ENCODE results near the gene SYNJ1.
"Not testable (repeated sequence)": the region's sequence is repeated elsewhere in the genome, so short reads cannot be mapped to it uniquely, and the experiment has no call there.

Gene SYNJ1

GRCh38 chr21:32727687-32728455 lies at the start of gene SYNJ1:
Gene SYNJ1, minus strand, starts transcription at chr21:32728013. Its CDS starts 1,118 bp downstream, at chr21:32726895.
- DNase-seq (ENCODE audit: low read depth): peak; percentile 96

- DNase-seq (ENCODE audit: low read depth): no peak
Measured at GRCh38 chr21:32777269-32777668, 49.5 kb upstream of the SYNJ1 start.

GRCh38 chr21:32776743-32777142 lies 48.9 kb upstream of the SYNJ1 start:
- DNase-seq (ENCODE audit: low read depth): no peak

DNA sequence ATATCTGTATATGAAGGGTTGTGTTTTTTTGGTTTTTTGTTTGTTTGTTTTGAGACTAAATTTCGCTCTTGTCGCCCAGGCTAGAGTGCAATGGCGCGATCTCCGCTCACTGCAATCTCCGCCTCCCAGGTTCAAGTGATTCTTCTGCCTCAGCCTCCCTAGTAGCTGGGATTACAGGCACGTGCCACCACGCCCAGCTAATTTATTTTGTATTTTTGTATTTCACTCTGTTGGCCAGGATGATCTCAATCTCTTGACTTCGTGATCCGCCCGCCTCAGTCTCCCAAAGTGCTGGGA lies 45.2 kb upstream of the SYNJ1 start:
- not testable (repeated sequence) for DNase-seq (ENCODE audit: low read depth)

GRCh38 chr21:32772281-32773047 lies 44.7 kb upstream of the SYNJ1 start:
- peak; percentile 51 for DNase-seq (ENCODE audit: low read depth)

DNA sequence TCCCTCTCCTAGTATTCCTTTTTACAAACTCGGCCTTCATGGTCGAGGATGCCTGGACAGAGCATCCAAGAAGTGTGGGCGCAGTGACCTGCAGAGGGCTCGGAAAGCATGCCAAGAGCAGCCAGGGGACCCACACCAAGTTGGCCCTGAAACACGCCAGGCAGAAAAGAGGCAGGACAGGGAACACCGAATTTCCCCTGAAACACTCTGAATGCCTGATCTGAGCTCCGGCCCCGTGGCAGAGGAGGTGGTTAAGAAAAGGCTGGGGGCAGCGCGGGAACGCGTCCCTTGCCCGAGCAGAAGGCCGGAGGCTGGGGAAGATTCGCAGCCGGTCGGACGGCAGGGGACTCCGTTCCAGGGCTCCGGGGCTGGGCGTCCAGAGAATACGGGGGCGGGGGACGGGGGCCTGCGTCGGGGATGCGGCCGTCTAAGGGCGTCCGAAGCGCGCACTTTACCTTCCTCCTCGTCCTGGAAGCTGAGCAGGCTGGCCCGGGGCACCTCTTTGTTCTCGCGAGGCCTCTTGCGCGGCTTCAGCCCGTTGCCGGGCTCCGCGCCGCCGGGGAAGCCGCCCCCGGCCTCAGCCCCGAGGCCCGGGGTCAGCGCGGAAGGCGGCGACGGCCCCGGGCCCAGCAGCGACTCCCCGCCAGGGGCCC lies 43.2 kb upstream of the SYNJ1 start:
- DNase-seq (ENCODE audit: low read depth): peak; percentile 68

GRCh38 chr21:32768530-32768929 lies 40.7 kb upstream of the SYNJ1 start:
- no peak for DNase-seq (ENCODE audit: low read depth)

- no peak for DNase-seq (ENCODE audit: low read depth)
Measured at GRCh38 chr21:32765058-32765457, 37.2 kb upstream of the SYNJ1 start.

DNA sequence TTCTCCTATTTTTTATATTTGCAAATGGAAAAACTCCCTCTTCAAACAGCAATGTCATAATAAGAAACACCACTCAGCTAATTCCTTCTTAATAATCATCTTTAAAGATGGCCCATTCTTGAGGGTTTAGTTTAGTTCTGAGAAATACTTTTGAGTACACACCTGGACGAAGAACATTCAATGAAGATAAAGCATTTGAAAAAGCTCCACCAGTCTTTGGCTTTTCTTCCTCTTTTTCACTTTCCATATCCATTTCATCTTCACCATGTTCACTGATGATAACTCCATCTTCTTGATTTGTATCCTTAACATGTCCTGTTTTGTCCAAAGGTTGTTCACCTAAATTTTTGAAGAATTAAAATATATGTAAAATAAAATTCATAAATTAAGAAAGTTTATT lies 36.4 kb upstream of the SYNJ1 start:
- DNase-seq (ENCODE audit: low read depth): no peak

- DNase-seq (ENCODE audit: low read depth): no peak
Measured at GRCh38 chr21:32757804-32758203, 30.0 kb upstream of the SYNJ1 start.

DNA sequence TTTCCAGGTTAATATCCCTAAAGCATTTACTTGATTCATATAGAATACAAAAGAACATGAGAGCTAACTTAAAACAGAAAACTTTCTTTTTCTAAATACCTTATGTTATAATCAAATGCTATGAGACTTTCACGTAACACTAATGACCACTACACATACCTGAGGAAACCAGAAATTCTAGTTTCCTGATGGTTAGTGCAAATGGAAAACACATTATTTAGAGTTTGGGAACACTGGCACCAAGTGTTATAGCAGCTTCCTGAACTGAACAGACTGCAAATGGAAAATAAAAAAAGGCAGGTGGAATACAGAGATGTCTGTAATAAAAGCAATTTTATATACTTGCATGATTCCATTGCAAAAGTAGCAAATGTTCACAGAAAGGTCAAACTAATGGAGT lies 28.3 kb upstream of the SYNJ1 start:
- DNase-seq (ENCODE audit: low read depth): no peak

DNA sequence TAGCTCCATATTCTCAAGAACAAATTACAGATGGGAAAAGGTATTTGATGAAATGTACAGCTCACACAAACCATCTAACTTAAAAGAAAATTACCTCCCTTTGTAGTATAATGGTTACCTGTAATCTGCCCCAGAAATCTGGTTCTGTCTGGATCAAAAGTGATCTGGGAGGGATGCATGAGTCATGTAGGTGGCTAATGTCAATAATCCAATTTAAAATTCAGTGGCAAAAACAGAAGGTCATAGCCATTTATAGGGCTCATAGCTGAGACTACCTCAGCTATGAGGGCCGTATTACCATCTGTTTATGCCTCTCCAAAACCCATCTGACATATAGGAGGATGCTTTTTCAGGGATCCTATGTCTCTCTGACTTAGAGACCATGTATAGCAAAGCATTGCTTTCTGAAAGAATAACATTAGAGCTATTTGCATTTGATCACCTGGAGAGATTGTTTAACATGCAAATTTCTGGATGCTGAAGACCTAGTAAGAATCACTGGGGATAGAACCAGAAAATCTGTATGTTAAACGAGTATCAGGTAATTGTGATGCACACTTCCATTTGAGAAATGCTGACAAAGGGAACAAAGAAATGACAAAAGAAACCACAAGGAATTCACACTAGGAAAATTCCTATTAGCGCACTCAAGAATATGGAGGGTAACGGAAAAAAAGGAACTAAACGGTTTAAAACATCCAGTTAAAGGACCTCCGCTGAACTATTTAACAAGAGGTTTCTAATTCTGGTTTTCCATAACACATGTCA lies 26.2 kb upstream of the SYNJ1 start:
- no peak for DNase-seq (ENCODE audit: low read depth)

DNA sequence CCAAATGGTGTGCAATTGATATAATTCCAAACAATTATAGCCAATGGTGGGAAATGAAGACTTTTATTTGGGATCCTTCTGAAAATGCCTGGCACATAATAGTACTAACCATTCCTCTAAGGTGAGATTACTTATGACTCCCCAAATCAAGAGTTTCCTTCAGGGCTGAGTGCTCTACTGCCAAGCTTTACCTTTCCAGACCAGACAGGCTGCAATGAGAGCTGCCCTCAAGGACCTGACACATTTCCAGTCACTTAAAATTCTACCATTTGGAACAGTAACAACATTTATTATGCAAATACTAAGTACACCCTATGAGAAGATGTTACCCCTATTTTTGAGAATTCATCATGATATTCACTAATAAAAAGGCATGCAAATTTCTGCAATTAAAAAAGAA lies 22.6 kb upstream of the SYNJ1 start:
- DNase-seq (ENCODE audit: low read depth): no peak

DNA sequence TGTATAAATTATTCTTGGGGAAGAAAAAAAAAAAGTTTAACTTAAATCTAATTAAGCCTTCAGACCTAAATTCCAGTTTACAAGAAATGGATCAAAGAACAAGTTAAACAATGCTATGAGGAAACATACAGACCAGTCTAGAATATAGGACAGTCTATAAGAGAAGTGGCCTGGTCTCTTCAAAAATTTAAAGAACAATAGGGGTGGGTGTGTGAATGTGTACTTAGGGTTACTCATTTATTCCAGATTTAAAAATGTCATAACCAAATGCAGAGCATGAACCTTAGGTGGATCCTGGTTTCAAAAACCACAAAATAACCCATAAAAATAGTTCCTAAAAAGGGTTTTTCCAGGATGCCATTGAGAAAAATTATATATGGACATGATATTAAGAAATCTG lies 21.8 kb upstream of the SYNJ1 start:
- no peak for DNase-seq (ENCODE audit: low read depth)

DNA sequence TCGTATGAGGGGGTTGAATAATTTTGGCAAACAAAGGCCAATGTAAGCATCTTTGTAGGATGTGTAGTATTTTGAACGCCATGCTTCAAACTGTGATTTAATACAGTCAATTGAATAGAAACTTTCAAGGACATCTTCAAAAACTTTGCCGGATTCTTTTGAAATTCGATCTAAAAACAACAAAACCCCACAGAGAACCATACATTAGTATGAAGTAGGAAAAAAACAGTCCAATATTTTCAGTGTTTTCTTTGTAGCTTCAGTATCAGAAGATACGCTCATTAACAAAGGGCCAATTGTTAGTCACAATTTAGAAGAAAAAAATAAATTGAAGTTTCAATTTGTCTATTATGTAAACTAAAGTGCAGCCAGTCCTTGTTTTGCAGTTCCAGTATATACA lies 20.7 kb upstream of the SYNJ1 start:
- no peak for DNase-seq (ENCODE audit: low read depth)

DNA sequence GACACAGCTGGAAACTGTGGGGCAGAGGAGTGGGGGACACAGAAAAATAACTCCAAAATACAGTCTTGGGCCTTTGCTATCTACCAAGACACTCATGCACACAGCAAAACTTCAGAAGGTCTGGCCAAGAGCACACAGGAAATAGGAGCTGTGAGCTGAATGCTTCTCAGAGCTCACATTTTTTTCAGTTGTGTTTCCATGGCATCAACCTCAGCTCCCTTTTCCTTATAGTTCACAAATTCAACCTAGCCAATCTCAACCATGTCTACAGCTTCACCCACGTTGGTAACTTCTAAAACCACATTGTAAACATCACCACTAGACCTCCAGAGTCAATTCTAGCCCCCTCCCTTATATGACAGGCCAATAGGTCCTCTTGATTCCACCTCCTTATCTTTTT lies 19.6 kb upstream of the SYNJ1 start:
- DNase-seq (ENCODE audit: low read depth): no peak

- not testable (repeated sequence) for DNase-seq (ENCODE audit: low read depth)
Measured at GRCh38 chr21:32746711-32747110, 18.9 kb upstream of the SYNJ1 start.

- no peak for DNase-seq (ENCODE audit: low read depth)
Measured at GRCh38 chr21:32742396-32742795, 14.6 kb upstream of the SYNJ1 start.

GRCh38 chr21:32741336-32741735 lies 13.5 kb upstream of the SYNJ1 start:
- DNase-seq (ENCODE audit: low read depth): no peak

DNA sequence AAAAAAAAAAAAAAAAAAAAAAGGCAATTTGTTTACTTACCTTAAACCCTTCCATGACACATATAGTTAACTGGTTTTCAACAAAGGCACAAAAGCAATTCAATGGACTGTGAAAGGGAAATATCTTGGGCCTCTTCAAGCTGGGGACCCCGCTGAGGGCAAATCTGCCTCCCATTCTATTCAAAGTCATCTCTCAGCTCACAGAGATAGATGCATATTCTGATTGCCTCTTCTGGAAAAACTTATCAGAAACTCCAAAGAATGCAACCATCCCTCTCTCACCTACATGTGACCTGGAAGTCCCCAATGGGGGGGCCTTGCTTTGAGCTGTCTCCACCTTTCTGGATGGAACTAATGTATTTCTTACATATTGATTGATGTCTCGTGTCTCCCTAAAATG lies 12.1 kb upstream of the SYNJ1 start:
- no peak for DNase-seq (ENCODE audit: low read depth)

DNA sequence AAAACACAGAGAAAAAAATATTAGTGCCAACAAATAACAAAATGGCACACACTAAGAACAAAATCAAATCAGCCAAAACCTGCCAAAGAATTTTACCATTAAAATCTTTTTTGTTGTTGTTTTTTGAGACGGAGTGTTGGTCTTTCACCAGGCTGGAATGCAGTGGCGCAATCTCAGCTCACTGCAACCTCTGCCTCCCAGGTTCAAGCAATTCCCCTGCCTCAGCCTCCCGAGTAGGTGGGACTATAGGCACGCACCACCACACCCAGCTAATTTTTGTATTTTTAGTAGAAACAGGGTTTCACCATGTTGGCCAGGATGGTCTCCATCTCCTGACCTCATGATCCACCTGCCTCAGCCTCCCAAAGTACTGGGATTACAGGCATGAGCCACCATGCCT lies 8.3 kb upstream of the SYNJ1 start:
- not testable (repeated sequence) for DNase-seq (ENCODE audit: low read depth)

DNA sequence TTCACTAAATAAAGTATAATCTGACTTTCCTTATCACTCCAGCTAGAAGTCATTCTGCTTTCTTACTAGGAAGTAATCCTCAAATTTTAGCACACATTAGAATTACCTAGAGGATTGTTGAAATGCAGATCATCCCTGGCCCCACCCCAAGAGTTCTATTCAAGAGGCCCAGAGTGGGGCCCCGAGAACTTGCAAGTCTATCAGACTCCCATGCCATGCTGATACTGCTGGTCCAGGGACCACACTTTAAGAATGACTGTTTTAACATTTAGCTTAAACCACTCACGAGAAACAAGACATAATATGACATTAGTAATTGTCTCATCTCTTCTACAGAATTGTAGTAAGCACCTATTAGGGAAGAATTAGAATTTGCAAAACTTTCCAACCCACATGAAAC lies 7.7 kb upstream of the SYNJ1 start:
- no peak for DNase-seq (ENCODE audit: low read depth)
